Transverse colon (tissue), 4 donors: ENCODE results near the gene ARRB2. TPM values are rescaled to one million over a fixed set of nuclear protein-coding genes. Genes with fewer than 3 reads are reported as not detected.

Source experiments
- DNase-seq: peaks from one replicate; pipeline ENCODE4 v3.0.0-alpha.2; 2019
- H3K27ac ChIP-seq, 4 donors: fragments of 200-600 bp; sonication (generic); 2 replicates each; pipeline ENCODE4 v1.5.1; 2016 to 2018; ENCODE audit warnings: inconsistent platforms in 4 of 4
- H3K27me3 ChIP-seq: fragments of 200-600 bp; sonication (generic); 2 replicates; pipeline ENCODE4 v1.5.1; 2017; ENCODE audit warnings: inconsistent platforms
- H3K36me3 ChIP-seq, 4 donors: fragments of 200-600 bp; sonication (generic); 2 replicates each; pipeline ENCODE4 v1.5.1; 2017 to 2019; ENCODE audit warnings: inconsistent platforms in 4 of 4
- H3K4me1 ChIP-seq, 4 donors: fragments of 200-600 bp; sonication (generic); 2 replicates each; pipeline ENCODE4 v1.5.1; 2017 to 2020; ENCODE audit warnings: inconsistent platforms in 4 of 4
- H3K4me3 ChIP-seq, 4 donors: fragments of 200-600 bp; sonication (generic); 1 replicate in 1 of 4; 2 replicates in 3 of 4; pipeline versions ENCODE4 v1.5.1 to v1.6.1; 2017 to 2019; ENCODE audit warnings: inconsistent platforms in 4 of 4
- H3K9me3 ChIP-seq, 2 donors: fragments of 200-600 bp; sonication (generic); 2 replicates each; pipeline ENCODE4 v1.5.1; 2017 to 2019; ENCODE audit warnings: inconsistent platforms in 2 of 2
- CTCF ChIP-seq, 5 experiments: fragments of 200-600 bp in 3 of 5; fragments of 450-650 bp in 2 of 5; sonication (generic) in 3 of 5; IDR thresholded peaks; 1 replicate in 2 of 5; 2 replicates in 3 of 5; pipeline ENCODE4 v1.5.1; 2016 to 2017; ENCODE audit warnings: antibody characterized with exemption in 5 of 5, inconsistent platforms in 3 of 5, mild to moderate bottlenecking in 2 of 5, moderate library complexity in 1 of 5
- EP300 ChIP-seq: sonication (generic); formaldehyde crosslinking; IDR thresholded peaks from one replicate; pipeline ENCODE4 v1.6.1; 2017; ENCODE audit warnings: antibody characterized with exemption, low read depth
- POLR2A ChIP-seq: fragments of 450-650 bp; IDR thresholded peaks from one replicate; pipeline ENCODE4 v1.6.1; 2016; ENCODE audit warnings: antibody characterized with exemption, mild to moderate bottlenecking, moderate library complexity
- POLR2AphosphoS5 ChIP-seq, 3 donors: sonication (generic); formaldehyde crosslinking; IDR thresholded peaks; one replicate each; pipeline ENCODE4 v1.6.1; 2016; ENCODE audit warnings: antibody characterized with exemption in 3 of 3
- WGBS, 2 donors: methylation state at CpG; one replicate each; pipeline ENCODE4 v1.1.5; 2018; ENCODE audit warnings: low coverage in 1 of 2; 5-methylcytosine and 5-hydroxymethylcytosine counted together
- in situ Hi-C, 4 donors: fragments of 200-750 bp; cut with MboI; loops; one replicate each; pipeline versions ENCODE4 v1.15.0 to v1.15.1; 2017; ENCODE audit warnings: low sequenced_read_pairs in 3 of 4, low pct_ligation_motif_present in 1 of 4, low pct_unique_long_range_greater_than_20kb in 1 of 4
- intact Hi-C: fragments of 100-400 bp; cut with DNase I; formaldehyde crosslinking; loops from one replicate; pipeline ENCODE4 v1.15.1; 2023; ENCODE audit warnings: low total_unique reads
- total RNA-seq, 4 donors: library from RNA; depleted of rRNA; stranded (reverse); fragments of >200 nt; gene quantifications; one replicate each; pipeline ENCODE4 v1.1.0, GENCODE V29; 2016

The ARRB2 gene
- total RNA-seq, 4 donors from 2014 or later = 19.3 to 47.9 (median 36.8) TPM

GRCh38 chr17:4740584-4740983, 30.2 kb downstream of the ARRB2 start:
- TF ChIP-seq CTCF (IDR thresholded peaks at IDR 0.05) (no peak), POLR2A (no peak), POLR2AphosphoS5 (IDR thresholded peaks at IDR 0.05) (no peak), EP300 (no peak)
- H3K36me3 ChIP-seq = no peaks in the 10 kb centered on the region
- in situ Hi-C loops = no loop called here
- 98% methylated on average over 8 of the region's 8 CpGs; no CpG with 5 or more reads in 1 of the 2 donors for WGBS, 2 donors
- no peak for DNase-seq
- peak overlapping the region in 1 of 4 donors; percentile 76 for H3K4me3 ChIP-seq
- H3K4me1 ChIP-seq = peaks cover 6 to 24% (median 17%) of the 10 kb centered on the region in 4 donors
- intact Hi-C loops = no loop called here
- H3K27ac ChIP-seq = no peak overlapping the region
- H3K27me3 ChIP-seq = peaks cover 14% of the 10 kb centered on the region
- H3K9me3 ChIP-seq = no peaks in the 10 kb centered on the region

GRCh38 chr17:4741544-4741943, 31.1 kb downstream of the ARRB2 start:
- H3K27ac ChIP-seq = no peak overlapping the region
- DNase-seq = no peak
- WGBS, 2 donors = 96% methylated on average over 8 of the region's 8 CpGs; no CpG with 5 or more reads in 1 of the 2 donors
- no peak for TF ChIP-seq EP300
- no peak for TF ChIP-seq POLR2A
- no peak for TF ChIP-seq CTCF (IDR thresholded peaks at IDR 0.05)
- TF ChIP-seq POLR2AphosphoS5 (IDR thresholded peaks at IDR 0.05) = no peak
- no peaks in the 10 kb centered on the region for H3K9me3 ChIP-seq
- in situ Hi-C loops (no loop called here), intact Hi-C loops (no loop called here)
- H3K36me3 ChIP-seq = no peaks in the 10 kb centered on the region
- H3K27me3 ChIP-seq = peaks cover 17% of the 10 kb centered on the region
- peaks cover 6 to 26% (median 18%) of the 10 kb centered on the region in 4 donors for H3K4me1 ChIP-seq
- no peak overlapping the region for H3K4me3 ChIP-seq

- intact Hi-C loops = no loop called here
- H3K9me3 ChIP-seq = no peaks in the 10 kb centered on the region
- H3K27ac ChIP-seq = no peak overlapping the region
- WGBS, 2 donors = 94% methylated on average over 9 of the region's 9 CpGs; no CpG with 5 or more reads in 1 of the 2 donors
- in situ Hi-C loops = no loop called here
- no peak overlapping the region for H3K4me3 ChIP-seq
- no peak for DNase-seq
- TF ChIP-seq POLR2AphosphoS5 (IDR thresholded peaks at IDR 0.05) = no peak
- no peak for TF ChIP-seq POLR2A
- TF ChIP-seq CTCF (IDR thresholded peaks at IDR 0.05) = no peak
- TF ChIP-seq EP300 = no peak
- H3K36me3 ChIP-seq = no peaks in the 10 kb centered on the region
- H3K4me1 ChIP-seq = peaks cover 6 to 26% (median 18%) of the 10 kb centered on the region in 4 donors
- H3K27me3 ChIP-seq = peaks cover 17% of the 10 kb centered on the region
These were observed 31.7 kb downstream of the ARRB2 start for GRCh38 chr17:4742133-4742532.

- H3K4me3 ChIP-seq = no peak overlapping the region
- intact Hi-C loops = no loop called here
- DNase-seq = no peak
These were observed 32.2 kb downstream of the ARRB2 start for GRCh38 chr17:4742629-4743028.

More at GRCh38 chr17:4742629-4743028, 32.2 kb downstream of the ARRB2 start:
- Histone ChIP-seq H3K27me3 (peaks cover 17% of the 10 kb centered on the region), H3K9me3 (no peaks in the 10 kb centered on the region), H3K4me1 (peaks cover 6 to 26% (median 18%) of the 10 kb centered on the region in 4 donors), H3K36me3 (no peaks in the 10 kb centered on the region), H3K27ac (no peak overlapping the region)
- in situ Hi-C loops = no loop called here
- WGBS, 2 donors = 75% methylated on average over 10 of the region's 10 CpGs; no CpG with 5 or more reads in 1 of the 2 donors
- no peak for TF ChIP-seq CTCF (IDR thresholded peaks at IDR 0.05)
- TF ChIP-seq EP300 = no peak
- no peak for TF ChIP-seq POLR2A
- no peak for TF ChIP-seq POLR2AphosphoS5 (IDR thresholded peaks at IDR 0.05)
